PFSK-1 (cell line): Measurements from ENCODE around the gene NEK10.

ENCODE experiments used
- FOXP2 ChIP-seq: optimal IDR thresholded peaks from 2 replicates; pipeline ENCODE3; 2011; ENCODE audit warnings: borderline replicate concordance, control low read depth, inconsistent platforms; ENCODE audit not compliant: insufficient read depth; ENCODE audit errors: extremely low read length, extremely low read depth
- POLR2AphosphoS5 ChIP-seq: IDR thresholded peaks from 2 replicates; pipeline ENCODE4 v1.6.1; 2012; ENCODE audit warnings: low read depth, mild to moderate bottlenecking, control low read depth, low read length, moderate library complexity
- REST ChIP-seq, 2 experiments: IDR thresholded peaks; 2 replicates each; pipeline versions ENCODE4 v1.6.1 to v1.8.0; 2011 to 2012; ENCODE audit warnings: low read depth in 2 of 2, low read length in 2 of 2, control low read depth in 1 of 2, inconsistent platforms in 1 of 2, mild to moderate bottlenecking in 1 of 2, moderate library complexity in 1 of 2; ENCODE audit not compliant: insufficient read depth in 1 of 2
- SIN3A ChIP-seq: IDR thresholded peaks from 2 replicates; pipeline ENCODE4 v1.6.1; 2012; ENCODE audit warnings: mild to moderate bottlenecking, low read length, moderate library complexity, borderline replicate concordance; ENCODE audit not compliant: insufficient read depth
- TAF1 ChIP-seq: IDR thresholded peaks from 2 replicates; pipeline ENCODE4 v1.6.1; 2012; ENCODE audit warnings: low read length, control low read depth, borderline replicate concordance; ENCODE audit not compliant: insufficient read depth

NEK10 gene

GRCh38 chr3:27160779-27161287, 208.3 kb downstream of the NEK10 start:
- no peak for TF ChIP-seq TAF1
- TF ChIP-seq SIN3A, result no peak
- TF ChIP-seq POLR2AphosphoS5, result no peak
- TF ChIP-seq FOXP2, result no peak
- TF ChIP-seq REST (IDR thresholded peaks at IDR 0.05; ENCODE audit: insufficient read depth in 1 of 2, low read depth in 2 of 2, low read length in 2 of 2), result no peak

GRCh38 chr3:27160146-27160545, 209.0 kb downstream of the NEK10 start:
- no peak for TF ChIP-seq SIN3A
- TF ChIP-seq FOXP2, result no peak
- TF ChIP-seq TAF1, result no peak
- TF ChIP-seq REST (IDR thresholded peaks at IDR 0.05; ENCODE audit: insufficient read depth in 1 of 2, low read depth in 2 of 2, low read length in 2 of 2), result no peak
- TF ChIP-seq POLR2AphosphoS5, result no peak

GRCh38 chr3:27147215-27147614, 222.0 kb downstream of the NEK10 start:
- TF ChIP-seq SIN3A, result no peak
- TF ChIP-seq FOXP2, result no peak
- TF ChIP-seq REST (IDR thresholded peaks at IDR 0.05; ENCODE audit: insufficient read depth in 1 of 2, low read depth in 2 of 2, low read length in 2 of 2), result no peak
- no peak for TF ChIP-seq POLR2AphosphoS5
- no peak for TF ChIP-seq TAF1

GRCh38 chr3:27146786-27147185, 222.4 kb downstream of the NEK10 start:
- no peak for TF ChIP-seq SIN3A
- TF ChIP-seq POLR2AphosphoS5, result no peak
- no peak for TF ChIP-seq REST (IDR thresholded peaks at IDR 0.05; ENCODE audit: insufficient read depth in 1 of 2, low read depth in 2 of 2, low read length in 2 of 2)
- TF ChIP-seq FOXP2, result no peak
- TF ChIP-seq TAF1, result no peak

DNA sequence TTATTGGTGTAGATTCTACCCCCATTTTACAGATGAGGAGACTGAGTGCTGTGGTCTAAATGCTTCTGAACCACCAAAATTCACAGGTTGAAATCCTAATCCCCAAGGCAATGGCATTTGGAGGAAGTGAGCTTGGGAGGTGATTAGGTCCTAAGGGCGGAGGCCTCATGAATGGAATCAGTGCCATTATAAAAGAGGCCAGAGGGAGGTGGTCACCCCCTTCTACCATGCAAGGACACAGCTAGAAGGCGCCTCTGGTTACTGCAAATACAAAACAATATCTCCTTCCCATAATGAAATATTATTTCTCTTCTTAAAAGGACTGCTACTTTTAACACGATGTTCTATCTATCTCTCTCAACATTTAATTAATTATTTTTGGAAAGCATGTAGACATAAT, 223.5 kb downstream of the NEK10 start:
- no peak for TF ChIP-seq FOXP2
- TF ChIP-seq TAF1, result no peak
- no peak for TF ChIP-seq REST (IDR thresholded peaks at IDR 0.05; ENCODE audit: insufficient read depth in 1 of 2, low read depth in 2 of 2, low read length in 2 of 2)
- no peak for TF ChIP-seq SIN3A
- TF ChIP-seq POLR2AphosphoS5, result no peak
